Loucy (cell line): ENCODE data around the gene FLOT1.

Source experiments
- H2AFZ ChIP-seq: fragments of 200-600 bp; sonication (generic); 2 replicates; pipeline ENCODE4 v1.6.0; 2016; ENCODE audit warnings: antibody characterized with exemption, mild to moderate bottlenecking, low read length, moderate library complexity
- H3F3A ChIP-seq: fragments of 200-600 bp; 2 replicates; pipeline ENCODE4 v1.6.0; 2016; ENCODE audit warnings: antibody characterized with exemption, low read depth, mild to moderate bottlenecking
- H3K27me3 ChIP-seq: fragments of 200-600 bp; sonication (generic); 2 replicates; pipeline ENCODE4 v1.6.1; 2014; ENCODE audit warnings: low read length, mild to moderate bottlenecking; ENCODE audit not compliant: insufficient read depth, poor library complexity, severe bottlenecking
- H3K36me3 ChIP-seq: fragments of 200-600 bp; sonication (generic); 2 replicates; pipeline ENCODE4 v1.6.1; 2016; ENCODE audit warnings: low read length; ENCODE audit not compliant: insufficient read depth
- H3K4me1 ChIP-seq: fragments of 200-600 bp; sonication (generic); 2 replicates; pipeline ENCODE4 v1.5.1; 2014; ENCODE audit warnings: low read length, mild to moderate bottlenecking; ENCODE audit not compliant: insufficient read depth, poor library complexity, severe bottlenecking
- H3K4me2 ChIP-seq: fragments of 200-600 bp; sonication (generic); 2 replicates; pipeline ENCODE4 v1.6.0; 2014; ENCODE audit warnings: antibody characterized with exemption, low read length, low read depth, mild to moderate bottlenecking; ENCODE audit not compliant: poor library complexity, severe bottlenecking
- H3K4me3 ChIP-seq: fragments of 200-600 bp; sonication (generic); 2 replicates; pipeline ENCODE4 v1.5.1; 2014; ENCODE audit warnings: low read length, mild to moderate bottlenecking, mixed read lengths; ENCODE audit not compliant: poor library complexity, severe bottlenecking
- H3K79me2 ChIP-seq: fragments of 200-600 bp; sonication (generic); 2 replicates; pipeline ENCODE4 v1.6.1; 2014; ENCODE audit warnings: low read length; ENCODE audit not compliant: insufficient read depth
- H3K9ac ChIP-seq: fragments of 200-600 bp; sonication (generic); 2 replicates; pipeline ENCODE4 v1.6.0; 2014; ENCODE audit warnings: mild to moderate bottlenecking, low read depth, low read length, moderate library complexity; ENCODE audit not compliant: poor library complexity, severe bottlenecking
- H3K9me2 ChIP-seq: fragments of 200-600 bp; sonication (generic); replicated peaks from 2 replicates; pipeline ENCODE4 v1.6.1; 2016; ENCODE audit warnings: low read depth, low read length, mixed read lengths
- H3K9me3 ChIP-seq: fragments of 200-600 bp; sonication (generic); 2 replicates; pipeline ENCODE4 v1.6.1; 2014; ENCODE audit warnings: mild to moderate bottlenecking, antibody characterized with exemption, low read length, low read depth; ENCODE audit not compliant: insufficient read depth
- H4K20me1 ChIP-seq: fragments of 200-600 bp; sonication (generic); 2 replicates; pipeline ENCODE4 v1.6.0; 2014; ENCODE audit warnings: antibody characterized with exemption, low read length, mild to moderate bottlenecking; ENCODE audit not compliant: insufficient read depth, poor library complexity, severe bottlenecking
- CTCF ChIP-seq: fragments of 200-600 bp; sonication (generic); conservative IDR thresholded peaks from 2 replicates; pipeline ENCODE4 v1.5.1; 2014; ENCODE audit warnings: mild to moderate bottlenecking, antibody characterized with exemption, low read length
- EZH2phosphoT487 ChIP-seq: fragments of 200-600 bp; IDR thresholded peaks from 2 replicates; pipeline ENCODE4 v1.6.1; 2018; ENCODE audit warnings: antibody characterized with exemption, mild to moderate bottlenecking, moderate library complexity, borderline replicate concordance

The FLOT1 gene

GRCh38 chr6:30730601-30731435 lies 11.7 kb downstream of the FLOT1 start:
- no peaks in the 10 kb centered on the region for H3K9me3 ChIP-seq
- no peak overlapping the region for H3K9ac ChIP-seq
- peaks cover 28% of the 10 kb centered on the region; the same call in 1 of the 2 replicates for H3K36me3 ChIP-seq
- TF ChIP-seq CTCF = peak; percentile 68
- TF ChIP-seq EZH2phosphoT487 = no peak
- peaks cover 25% of the 10 kb centered on the region for H3K79me2 ChIP-seq
- no peaks in the 10 kb centered on the region for H3K9me2 ChIP-seq
- peak overlapping the region; percentile 0 for H3K4me2 ChIP-seq
- H3K27me3 ChIP-seq = no peaks in the 10 kb centered on the region
- peaks cover 5% of the 10 kb centered on the region for H3K4me1 ChIP-seq
- H2AFZ ChIP-seq = no peak overlapping the region
- no peak overlapping the region for H3K4me3 ChIP-seq
- peaks cover 7% of the 10 kb centered on the region for H3F3A ChIP-seq
- H4K20me1 ChIP-seq = peaks cover 29% of the 10 kb centered on the region

GRCh38 chr6:30727920-30728553 lies 14.4 kb downstream of the FLOT1 start:
- Histone ChIP-seq H3K36me3 (peaks cover 56% of the 10 kb centered on the region), H3K9ac (no peak overlapping the region), H3K27me3 (no peaks in the 10 kb centered on the region), H3K4me2 (no peak overlapping the region), H3K9me2 (no peaks in the 10 kb centered on the region), H3K79me2 (peaks cover 49% of the 10 kb centered on the region), H3F3A (peaks cover 22% of the 10 kb centered on the region), H4K20me1 (peaks cover 53% of the 10 kb centered on the region), H3K4me1 (peaks cover 23% of the 10 kb centered on the region), H3K9me3 (no peaks in the 10 kb centered on the region), H3K4me3 (no peak overlapping the region), H2AFZ (no peak overlapping the region)
- TF ChIP-seq CTCF (peak; percentile 20; the same call in 1 of the 2 replicates), EZH2phosphoT487 (no peak)

DNA sequence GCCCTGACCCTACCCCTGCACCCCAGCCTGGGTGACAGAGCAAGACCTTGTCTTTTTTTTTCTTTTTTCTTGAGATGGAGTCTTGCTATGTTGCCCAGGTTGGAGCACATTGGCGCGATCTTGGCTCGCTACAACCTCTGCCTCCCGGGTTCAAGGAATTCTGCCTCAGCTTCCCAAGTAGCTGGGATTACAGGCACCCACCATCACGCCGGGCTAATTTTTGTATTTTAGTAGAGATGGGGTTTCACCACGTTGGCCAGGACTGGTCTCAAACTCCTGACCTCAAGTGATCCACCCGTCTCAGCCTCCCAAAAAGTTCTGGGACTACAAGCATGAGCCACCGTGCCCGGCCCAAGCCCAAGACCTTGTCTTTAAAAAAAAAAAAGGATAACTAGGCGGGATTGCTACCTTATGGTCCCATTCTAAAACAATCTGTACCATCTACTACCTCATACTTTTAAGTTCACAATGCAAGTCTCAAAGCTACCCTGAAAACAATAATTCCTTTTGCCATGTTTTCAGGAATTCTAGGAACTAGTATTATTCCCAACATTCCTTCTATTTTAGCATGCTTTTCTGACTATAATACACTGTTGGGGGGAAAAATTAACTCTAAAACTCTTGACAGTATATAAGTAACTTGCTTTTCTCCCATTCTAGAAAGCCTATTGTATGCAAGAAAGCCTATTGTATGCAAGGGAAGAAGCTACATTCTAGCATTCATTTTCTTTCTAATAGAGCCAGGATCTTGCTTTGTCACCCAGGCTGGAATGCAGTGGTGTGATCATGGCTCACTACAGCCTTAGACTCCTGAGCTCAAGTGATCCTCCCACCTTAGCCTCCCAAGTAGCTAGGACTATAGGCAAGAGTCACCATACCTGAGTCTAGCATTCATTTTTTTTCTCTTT lies 15.7 kb downstream of the FLOT1 start:
- H2AFZ ChIP-seq = no peak overlapping the region
- H3K9me3 ChIP-seq = no peaks in the 10 kb centered on the region
- peaks cover 66% of the 10 kb centered on the region for H3K36me3 ChIP-seq
- no peaks in the 10 kb centered on the region for H3K9me2 ChIP-seq
- peaks cover 27% of the 10 kb centered on the region for H3K4me1 ChIP-seq
- H3K9ac ChIP-seq = no peak overlapping the region
- H3F3A ChIP-seq = peaks cover 22% of the 10 kb centered on the region
- H3K79me2 ChIP-seq = peaks cover 62% of the 10 kb centered on the region
- peaks cover 64% of the 10 kb centered on the region for H4K20me1 ChIP-seq
- H3K4me2 ChIP-seq = no peak overlapping the region
- no peak overlapping the region for H3K4me3 ChIP-seq
- TF ChIP-seq CTCF (no peak), EZH2phosphoT487 (no peak)
- H3K27me3 ChIP-seq = peaks cover 2% of the 10 kb centered on the region
